Inferior parietal cortex (tissue), 1 donor: Measurements from ENCODE around the gene RASA2.

Experiments
- DNase-seq: peaks from one replicate; pipeline ENCODE4 v3.0.0-alpha.2; 2016; ENCODE audit errors: extremely low spot score

The RASA2 gene, protein sequence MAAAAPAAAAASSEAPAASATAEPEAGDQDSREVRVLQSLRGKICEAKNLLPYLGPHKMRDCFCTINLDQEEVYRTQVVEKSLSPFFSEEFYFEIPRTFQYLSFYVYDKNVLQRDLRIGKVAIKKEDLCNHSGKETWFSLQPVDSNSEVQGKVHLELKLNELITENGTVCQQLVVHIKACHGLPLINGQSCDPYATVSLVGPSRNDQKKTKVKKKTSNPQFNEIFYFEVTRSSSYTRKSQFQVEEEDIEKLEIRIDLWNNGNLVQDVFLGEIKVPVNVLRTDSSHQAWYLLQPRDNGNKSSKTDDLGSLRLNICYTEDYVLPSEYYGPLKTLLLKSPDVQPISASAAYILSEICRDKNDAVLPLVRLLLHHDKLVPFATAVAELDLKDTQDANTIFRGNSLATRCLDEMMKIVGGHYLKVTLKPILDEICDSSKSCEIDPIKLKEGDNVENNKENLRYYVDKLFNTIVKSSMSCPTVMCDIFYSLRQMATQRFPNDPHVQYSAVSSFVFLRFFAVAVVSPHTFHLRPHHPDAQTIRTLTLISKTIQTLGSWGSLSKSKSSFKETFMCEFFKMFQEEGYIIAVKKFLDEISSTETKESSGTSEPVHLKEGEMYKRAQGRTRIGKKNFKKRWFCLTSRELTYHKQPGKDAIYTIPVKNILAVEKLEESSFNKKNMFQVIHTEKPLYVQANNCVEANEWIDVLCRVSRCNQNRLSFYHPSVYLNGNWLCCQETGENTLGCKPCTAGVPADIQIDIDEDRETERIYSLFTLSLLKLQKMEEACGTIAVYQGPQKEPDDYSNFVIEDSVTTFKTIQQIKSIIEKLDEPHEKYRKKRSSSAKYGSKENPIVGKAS

GRCh38 chr3:141486746-141487520 lies at the start of gene RASA2:
Gene RASA2 (plus strand): TSS chr3:141487027. CDS start chr3:141487084, 57 bp downstream.
- peak; percentile 66 for DNase-seq

DNA sequence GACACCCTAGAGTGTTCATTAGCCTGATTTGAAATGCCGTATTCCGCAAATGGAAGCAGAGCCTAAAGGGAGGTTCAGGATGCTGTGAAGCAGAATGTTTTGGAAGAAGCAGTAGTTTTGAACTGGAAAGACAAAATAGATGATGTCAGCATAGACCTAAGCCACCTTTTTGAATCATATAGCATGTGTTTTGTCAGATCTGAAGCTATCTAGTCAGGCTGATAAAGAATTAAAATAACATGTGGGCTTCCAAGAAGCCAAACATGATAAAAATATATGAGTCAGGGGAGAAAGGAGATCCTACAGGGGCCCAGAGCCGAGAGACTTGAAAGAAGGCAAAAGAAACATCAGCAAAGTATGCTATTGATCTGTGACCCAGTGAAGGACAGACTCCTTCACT lies 47.2 kb upstream of the RASA2 start:
- DNase-seq: no peak

DNA sequence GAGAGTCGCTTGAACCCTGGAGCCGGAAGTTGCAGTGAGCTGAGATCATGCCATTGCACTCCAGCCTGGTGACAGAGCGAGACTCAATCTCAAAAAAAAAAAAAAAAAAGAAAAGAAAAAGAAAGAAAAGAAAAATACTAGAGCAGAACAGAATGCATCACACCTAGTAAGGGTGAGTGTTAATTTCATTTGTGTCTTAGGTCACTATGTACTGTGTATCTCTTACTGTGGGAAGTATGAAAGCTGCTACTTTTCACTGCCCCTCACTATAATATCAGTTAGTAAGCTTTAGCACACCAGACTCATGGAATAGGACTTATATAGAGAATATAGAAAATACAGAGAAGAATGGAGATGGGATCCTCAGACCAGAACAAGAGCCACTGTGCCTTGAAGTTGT lies 45.9 kb upstream of the RASA2 start:
- no peak for DNase-seq

GRCh38 chr3:141441381-141442364 lies 45.2 kb upstream of the RASA2 start:
- DNase-seq: peak; percentile 54

- no peak for DNase-seq
Observed at GRCh38 chr3:141442446-141442845, 44.4 kb upstream of the RASA2 start.

GRCh38 chr3:141442914-141443313 lies 43.9 kb upstream of the RASA2 start:
- no peak for DNase-seq

- no peak for DNase-seq
Observed at GRCh38 chr3:141444586-141445285, 42.1 kb upstream of the RASA2 start.

- no peak for DNase-seq
Observed at GRCh38 chr3:141445990-141446389, 40.8 kb upstream of the RASA2 start.

GRCh38 chr3:141446737-141447136 lies 40.1 kb upstream of the RASA2 start:
- no peak for DNase-seq

DNA sequence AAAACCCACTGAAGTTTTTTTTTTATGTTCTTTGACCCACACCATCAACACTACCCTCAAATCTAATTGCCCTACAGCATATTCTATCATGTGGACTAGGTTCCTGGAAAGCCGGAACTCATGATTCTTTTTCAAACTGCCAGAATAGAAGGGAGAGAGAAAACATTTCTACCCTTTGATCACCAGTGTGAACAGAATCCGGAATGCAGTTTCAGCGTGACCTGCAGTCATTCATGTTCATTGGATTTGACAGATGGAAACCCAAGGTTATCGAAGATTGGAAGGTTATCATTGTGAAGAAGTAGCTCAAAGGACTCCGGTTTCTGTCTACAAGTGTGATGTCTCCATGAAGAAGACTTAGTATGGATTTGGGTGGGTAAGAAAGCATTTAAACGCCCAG lies 39.4 kb upstream of the RASA2 start:
- DNase-seq: no peak

DNA sequence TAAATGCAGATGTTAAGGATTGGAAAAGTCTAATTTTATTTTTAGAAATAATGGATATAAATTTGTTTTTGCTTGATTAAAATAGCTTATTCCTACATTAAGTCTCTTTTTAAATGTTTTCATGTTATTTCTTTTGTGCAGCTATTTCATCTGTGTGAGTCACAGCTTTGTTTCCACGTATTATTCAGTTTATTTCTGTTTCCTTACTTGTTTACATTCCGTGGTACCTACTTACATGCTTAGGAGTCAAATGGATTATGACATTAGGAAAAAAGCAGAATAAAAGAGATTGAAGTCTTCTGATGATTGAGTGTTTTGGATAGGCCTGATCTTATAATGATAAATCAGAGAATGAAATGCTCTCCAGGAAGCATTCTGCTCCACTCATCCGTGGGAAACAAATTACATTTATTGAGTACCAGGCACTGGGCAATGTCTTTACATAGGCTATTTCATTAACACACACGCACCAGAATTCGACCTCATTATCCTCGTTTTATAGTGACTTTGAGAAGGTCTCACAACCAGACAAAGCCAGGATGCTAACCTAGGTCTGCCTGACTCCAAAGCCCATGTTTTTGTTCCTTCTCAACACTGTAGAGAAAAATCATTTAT lies 38.1 kb upstream of the RASA2 start:
- DNase-seq: no peak

GRCh38 chr3:141449424-141449823 lies 37.4 kb upstream of the RASA2 start:
- DNase-seq: no peak

- DNase-seq: no peak
Observed at GRCh38 chr3:141450727-141451375, 36.0 kb upstream of the RASA2 start.

DNA sequence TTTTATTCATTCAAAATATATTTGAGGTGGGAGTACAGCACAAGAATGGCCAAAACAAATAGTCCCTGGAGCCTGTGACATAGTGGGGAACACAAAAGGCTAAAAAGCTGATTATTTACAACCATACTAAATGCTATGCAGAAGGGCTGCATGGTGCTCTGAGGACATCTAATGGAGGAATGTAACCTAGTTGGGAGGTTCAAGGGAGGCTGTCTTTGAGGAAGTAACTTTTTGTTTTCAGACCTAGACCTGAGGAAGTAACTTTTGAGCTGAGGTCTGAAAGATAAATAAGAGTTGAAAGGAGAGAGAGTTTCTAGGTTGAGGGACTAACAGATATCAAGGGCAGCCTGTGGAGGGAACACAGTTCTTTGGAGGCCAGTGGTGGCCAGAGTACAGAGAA lies 34.8 kb upstream of the RASA2 start:
- peak; percentile 77 for DNase-seq

- no peak for DNase-seq
Observed at GRCh38 chr3:141452773-141453172, 34.1 kb upstream of the RASA2 start.

- DNase-seq: no peak
Observed at GRCh38 chr3:141454054-141454453, 32.8 kb upstream of the RASA2 start.

DNA sequence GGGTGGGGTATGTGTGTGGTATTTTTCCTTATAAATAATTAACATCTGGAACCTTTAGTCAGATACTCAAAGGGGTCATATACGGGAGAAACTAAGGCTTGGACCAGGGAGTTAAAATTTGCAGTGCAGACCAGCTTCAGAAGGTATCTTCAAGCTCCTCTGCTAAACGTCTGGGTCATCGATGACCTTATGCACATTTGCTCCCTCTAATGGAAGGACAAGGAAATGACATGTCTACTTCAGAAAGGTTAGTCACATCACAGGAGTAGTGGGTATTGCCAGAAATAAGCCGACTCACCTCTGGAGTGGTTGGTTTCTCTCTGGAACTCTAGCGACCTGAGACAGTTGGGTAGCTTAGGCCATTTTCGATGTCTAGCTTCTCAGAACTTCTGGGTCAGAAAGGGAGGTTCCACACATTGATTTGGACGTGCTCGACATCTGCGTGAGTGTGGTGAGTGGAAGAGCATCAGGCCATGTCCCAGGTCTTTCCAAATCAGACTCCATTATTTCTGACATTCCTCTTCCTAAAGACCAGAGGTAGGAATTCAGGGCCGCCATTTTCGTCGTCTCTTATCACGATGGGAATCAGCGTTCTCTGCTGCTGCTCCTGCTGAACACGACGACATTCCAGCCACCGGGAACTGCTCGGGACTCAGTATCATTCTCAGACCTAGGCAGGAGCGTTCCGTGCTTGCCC lies 31.8 kb upstream of the RASA2 start:
- DNase-seq: no peak

DNA sequence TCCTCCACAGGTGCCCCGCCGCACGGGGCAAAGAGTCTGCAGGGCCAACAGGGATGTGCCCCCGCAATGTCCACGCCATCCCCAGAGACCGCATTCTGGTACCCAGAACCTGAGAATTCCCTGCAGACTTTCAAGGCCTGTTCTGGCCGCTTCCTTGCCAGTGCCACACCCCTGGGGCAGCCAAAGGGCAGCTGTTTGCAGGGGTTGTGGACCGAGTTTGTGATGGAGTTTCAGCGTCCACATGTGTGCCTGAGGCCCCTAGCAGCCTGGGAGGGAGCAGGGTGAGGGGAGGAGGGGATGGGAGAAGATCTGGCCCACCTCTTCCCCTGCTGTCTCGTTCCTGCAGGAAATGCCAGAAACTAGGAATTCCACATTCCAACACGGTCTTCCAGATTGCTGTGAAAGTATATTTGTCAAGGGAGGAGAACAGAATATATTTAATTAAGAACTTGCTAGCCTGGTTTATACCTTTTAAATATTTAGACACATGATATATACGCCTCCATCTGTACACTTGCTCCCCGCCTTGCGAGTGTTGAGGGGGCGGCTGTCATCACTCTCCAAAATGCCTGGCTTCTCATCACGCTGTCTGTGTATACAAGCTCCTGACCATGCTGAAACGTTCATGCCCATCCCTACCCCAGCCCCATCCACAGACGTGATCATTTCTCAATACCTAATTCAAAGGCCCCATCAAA lies 31.1 kb upstream of the RASA2 start:
- no peak for DNase-seq
